Parathyroid adenoma (tissue), 2 donors: ENCODE data around the gene B9D1.

Source experiments
- H2AFZ ChIP-seq: fragments of 300-600 bp; sonication (generic); one replicate; pipeline ENCODE4 v1.7.0; 2017; ENCODE audit warnings: antibody characterized with exemption, mild to moderate bottlenecking
- H3K27ac ChIP-seq: fragments of 300-600 bp; sonication (generic); one replicate; pipeline ENCODE4 v1.7.0; 2017
- H3K27me3 ChIP-seq: fragments of 300-600 bp; sonication (generic); one replicate; pipeline ENCODE4 v1.7.0; 2017; ENCODE audit warnings: low read length; ENCODE audit not compliant: control insufficient read depth, insufficient read depth
- H3K36me3 ChIP-seq: fragments of 300-600 bp; sonication (generic); one replicate; pipeline ENCODE4 v1.7.0; 2017; ENCODE audit warnings: low read length; ENCODE audit not compliant: control insufficient read depth, insufficient read depth
- H3K4me1 ChIP-seq: fragments of 300-600 bp; sonication (generic); one replicate; pipeline ENCODE4 v1.7.0; 2017; ENCODE audit warnings: control low read depth
- H3K4me2 ChIP-seq: fragments of 300-600 bp; sonication (generic); one replicate; pipeline ENCODE4 v1.7.0; 2017; ENCODE audit warnings: low read length
- H3K4me3 ChIP-seq: fragments of 300-600 bp; sonication (generic); one replicate; pipeline ENCODE4 v1.7.0; 2017; ENCODE audit warnings: low read depth, low read length
- H3K79me2 ChIP-seq: fragments of 300-600 bp; sonication (generic); one replicate; pipeline ENCODE4 v1.7.0; 2017; ENCODE audit warnings: control low read depth
- H3K9ac ChIP-seq: fragments of 300-600 bp; sonication (generic); one replicate; pipeline ENCODE4 v1.7.0; 2017; ENCODE audit warnings: mild to moderate bottlenecking
- H3K9me3 ChIP-seq: fragments of 300-600 bp; sonication (generic); one replicate; pipeline ENCODE4 v1.7.0; 2017; ENCODE audit warnings: low read length; ENCODE audit not compliant: control insufficient read depth
- TF ChIP-seq, protein P1 (sequence below): fragments of 300-600 bp; sonication (generic); IDR thresholded peaks from one replicate; pipeline ENCODE4 v1.7.0; 2017; ENCODE audit warnings: antibody characterized with exemption, mild to moderate bottlenecking
- donor health status: primary hyperparathyroidism.

Gene B9D1

DNA sequence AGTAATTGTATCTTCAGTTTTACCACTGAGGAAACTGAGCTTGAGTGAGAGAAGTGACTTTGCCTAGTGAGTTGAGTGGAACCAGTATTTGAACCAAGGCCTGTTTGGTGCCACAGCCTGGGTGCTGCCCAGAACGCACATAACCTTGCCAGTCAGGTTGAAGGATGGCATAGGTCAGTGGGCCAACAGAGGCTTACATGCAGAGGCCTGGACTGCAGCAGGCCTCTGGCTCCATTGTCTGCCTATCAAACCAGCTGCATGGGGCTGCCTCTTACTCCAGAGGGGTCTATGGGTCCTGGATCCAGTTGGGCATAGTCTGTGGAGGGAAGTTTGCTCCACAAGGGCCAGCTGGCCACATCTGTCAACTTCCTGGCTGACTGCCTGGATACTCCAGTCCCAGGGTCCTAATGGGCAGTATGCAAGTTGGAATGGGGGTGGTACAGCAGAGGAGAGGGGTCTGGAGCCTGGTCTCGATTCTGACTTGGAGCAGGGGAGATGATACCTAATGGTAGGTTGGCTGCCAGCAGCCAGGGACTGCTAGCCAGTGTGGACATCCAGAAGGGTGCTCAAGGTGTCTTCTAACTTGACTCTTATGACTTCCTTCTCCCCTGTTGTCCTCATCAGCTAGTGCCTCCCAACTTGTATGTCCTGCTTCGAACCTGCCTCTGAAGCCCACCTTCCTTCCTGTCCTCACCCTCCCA, 37.4 kb upstream of the B9D1 start:
- no peak overlapping the region for H3K9ac ChIP-seq

DNA sequence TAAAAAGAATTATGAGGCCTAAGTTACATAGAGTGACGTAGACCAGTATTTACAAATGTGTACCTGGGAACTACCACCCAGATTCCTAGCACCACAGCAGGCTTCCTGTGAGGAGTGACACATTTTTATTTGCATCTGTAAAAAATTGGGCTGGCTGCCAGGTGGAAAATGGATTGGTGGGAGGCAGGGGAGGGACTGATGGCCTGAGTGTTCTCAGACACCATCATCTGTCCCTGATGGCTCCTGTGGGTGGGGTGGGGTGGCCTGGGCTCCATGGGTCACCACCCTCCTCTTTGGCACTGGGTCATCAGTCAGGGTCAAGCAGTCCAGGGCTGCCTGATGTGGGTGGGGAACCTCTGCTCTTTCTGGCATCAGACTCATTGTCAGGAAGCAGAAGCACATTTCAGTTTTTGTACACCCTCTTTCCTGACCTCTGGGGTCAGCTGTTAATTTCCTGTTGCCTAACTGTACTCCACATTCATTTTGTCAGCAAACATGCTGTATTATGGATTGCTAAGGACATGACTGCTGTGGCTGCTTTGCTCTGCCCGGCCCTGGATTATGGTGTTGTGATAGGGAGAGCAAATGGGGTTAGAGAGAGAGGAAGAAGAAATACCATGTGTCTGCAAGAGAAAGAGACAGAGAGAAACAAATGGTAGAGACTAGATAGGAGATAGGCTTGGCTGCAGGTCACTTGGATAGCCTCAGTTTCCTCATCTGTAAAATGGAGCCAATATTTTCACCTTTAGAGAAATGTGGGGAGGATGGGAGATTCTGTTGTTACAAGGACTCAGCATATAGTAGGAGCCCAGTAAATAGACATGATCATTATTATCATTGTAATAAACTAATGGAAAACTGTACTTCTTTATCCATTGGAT, 36.0 kb upstream of the B9D1 start:
- peaks cover 9% of the 10 kb centered on the region for H3K4me1 ChIP-seq
- H3K36me3 ChIP-seq: no peaks in the 10 kb centered on the region
- no peaks in the 10 kb centered on the region for H3K79me2 ChIP-seq
- TF ChIP-seq, protein P1, sequence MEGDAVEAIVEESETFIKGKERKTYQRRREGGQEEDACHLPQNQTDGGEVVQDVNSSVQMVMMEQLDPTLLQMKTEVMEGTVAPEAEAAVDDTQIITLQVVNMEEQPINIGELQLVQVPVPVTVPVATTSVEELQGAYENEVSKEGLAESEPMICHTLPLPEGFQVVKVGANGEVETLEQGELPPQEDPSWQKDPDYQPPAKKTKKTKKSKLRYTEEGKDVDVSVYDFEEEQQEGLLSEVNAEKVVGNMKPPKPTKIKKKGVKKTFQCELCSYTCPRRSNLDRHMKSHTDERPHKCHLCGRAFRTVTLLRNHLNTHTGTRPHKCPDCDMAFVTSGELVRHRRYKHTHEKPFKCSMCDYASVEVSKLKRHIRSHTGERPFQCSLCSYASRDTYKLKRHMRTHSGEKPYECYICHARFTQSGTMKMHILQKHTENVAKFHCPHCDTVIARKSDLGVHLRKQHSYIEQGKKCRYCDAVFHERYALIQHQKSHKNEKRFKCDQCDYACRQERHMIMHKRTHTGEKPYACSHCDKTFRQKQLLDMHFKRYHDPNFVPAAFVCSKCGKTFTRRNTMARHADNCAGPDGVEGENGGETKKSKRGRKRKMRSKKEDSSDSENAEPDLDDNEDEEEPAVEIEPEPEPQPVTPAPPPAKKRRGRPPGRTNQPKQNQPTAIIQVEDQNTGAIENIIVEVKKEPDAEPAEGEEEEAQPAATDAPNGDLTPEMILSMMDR: no peak
- H3K4me2 ChIP-seq: no peak overlapping the region
- no peak overlapping the region for H3K9ac ChIP-seq
- no peaks in the 10 kb centered on the region for H3K27me3 ChIP-seq
- H2AFZ ChIP-seq: no peak overlapping the region
- H3K9me3 ChIP-seq: no peaks in the 10 kb centered on the region
- no peak overlapping the region for H3K4me3 ChIP-seq
- H3K27ac ChIP-seq: peak overlapping the region; percentile 21

More for the DNA sequence above, 37.4 kb upstream of the B9D1 start:
- no peak overlapping the region for H3K4me3 ChIP-seq
- TF ChIP-seq, protein P1: no peak
- H3K27ac ChIP-seq: no peak overlapping the region
- no peak overlapping the region for H3K4me2 ChIP-seq
- peaks cover 9% of the 10 kb centered on the region for H3K4me1 ChIP-seq
- no peak overlapping the region for H2AFZ ChIP-seq
- H3K79me2 ChIP-seq: no peaks in the 10 kb centered on the region
- no peaks in the 10 kb centered on the region for H3K27me3 ChIP-seq
- H3K36me3 ChIP-seq: no peaks in the 10 kb centered on the region
- no peaks in the 10 kb centered on the region for H3K9me3 ChIP-seq

DNA sequence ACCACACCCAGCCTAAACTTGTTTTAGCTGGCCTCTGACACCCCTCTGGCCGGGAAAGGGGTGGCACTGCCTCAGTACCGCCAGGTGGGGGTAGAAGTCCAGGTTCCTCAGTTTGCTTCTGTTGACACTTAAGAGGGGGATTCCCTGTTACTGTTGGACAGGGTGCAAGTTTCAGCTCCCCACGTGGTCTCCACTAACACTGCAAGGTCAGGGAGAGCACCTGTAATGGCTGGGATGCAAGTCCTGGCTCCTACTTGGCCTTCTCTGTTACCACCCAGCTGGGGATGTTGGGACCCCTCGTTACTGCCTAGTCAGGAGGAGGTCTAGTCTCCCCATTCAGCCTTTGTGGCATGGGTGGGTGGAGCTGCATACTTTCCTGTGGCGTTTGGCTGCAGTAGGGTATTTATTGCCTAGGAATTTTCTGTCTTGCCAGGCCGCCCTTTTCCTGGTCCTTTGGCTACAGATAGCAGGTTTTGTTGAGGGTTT, 35.1 kb upstream of the B9D1 start:
- no peak overlapping the region for H2AFZ ChIP-seq
- peaks cover 9% of the 10 kb centered on the region for H3K4me1 ChIP-seq
- H3K4me2 ChIP-seq: no peak overlapping the region
- TF ChIP-seq, protein P1: no peak
- no peaks in the 10 kb centered on the region for H3K9me3 ChIP-seq
- H3K79me2 ChIP-seq: no peaks in the 10 kb centered on the region
- H3K9ac ChIP-seq: no peak overlapping the region
- no peaks in the 10 kb centered on the region for H3K27me3 ChIP-seq
- no peak overlapping the region for H3K4me3 ChIP-seq
- H3K27ac ChIP-seq: no peak overlapping the region
- no peaks in the 10 kb centered on the region for H3K36me3 ChIP-seq

DNA sequence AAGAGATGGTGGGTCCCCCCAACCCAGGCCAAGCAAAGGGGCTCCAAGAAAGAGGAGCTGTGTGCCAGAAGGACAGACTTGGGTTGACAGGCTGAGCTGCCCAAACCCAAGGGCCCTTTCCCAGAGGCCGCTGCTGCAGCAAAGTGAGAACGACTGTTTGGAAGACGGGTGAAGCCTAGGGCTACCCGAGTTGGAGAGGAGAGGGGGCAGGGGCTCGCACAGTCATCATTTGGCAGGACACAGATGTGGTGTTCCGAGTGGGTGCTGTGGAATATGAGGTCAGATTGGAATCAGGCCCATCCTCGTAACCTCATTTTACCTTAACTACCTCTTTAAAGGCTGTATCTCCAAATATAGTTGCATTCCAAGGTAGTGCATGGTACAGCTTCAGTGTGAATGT, 29.8 kb upstream of the B9D1 start:
- Histone ChIP-seq H3K9me3 (no peaks in the 10 kb centered on the region), H3K4me1 (peaks cover 16% of the 10 kb centered on the region), H3K27ac (no peak overlapping the region), H2AFZ (no peak overlapping the region), H3K9ac (no peak overlapping the region), H3K4me3 (no peak overlapping the region), H3K4me2 (no peak overlapping the region), H3K36me3 (no peaks in the 10 kb centered on the region), H3K79me2 (no peaks in the 10 kb centered on the region), H3K27me3 (no peaks in the 10 kb centered on the region)
- TF ChIP-seq, protein P1: no peak
